ENCODE data around the gene ZFYVE21.
"Not testable (repeated sequence)": the region's sequence is repeated elsewhere in the genome, so short reads cannot be mapped to it uniquely, and the experiment has no call there.

The ZFYVE21 gene

DNA sequence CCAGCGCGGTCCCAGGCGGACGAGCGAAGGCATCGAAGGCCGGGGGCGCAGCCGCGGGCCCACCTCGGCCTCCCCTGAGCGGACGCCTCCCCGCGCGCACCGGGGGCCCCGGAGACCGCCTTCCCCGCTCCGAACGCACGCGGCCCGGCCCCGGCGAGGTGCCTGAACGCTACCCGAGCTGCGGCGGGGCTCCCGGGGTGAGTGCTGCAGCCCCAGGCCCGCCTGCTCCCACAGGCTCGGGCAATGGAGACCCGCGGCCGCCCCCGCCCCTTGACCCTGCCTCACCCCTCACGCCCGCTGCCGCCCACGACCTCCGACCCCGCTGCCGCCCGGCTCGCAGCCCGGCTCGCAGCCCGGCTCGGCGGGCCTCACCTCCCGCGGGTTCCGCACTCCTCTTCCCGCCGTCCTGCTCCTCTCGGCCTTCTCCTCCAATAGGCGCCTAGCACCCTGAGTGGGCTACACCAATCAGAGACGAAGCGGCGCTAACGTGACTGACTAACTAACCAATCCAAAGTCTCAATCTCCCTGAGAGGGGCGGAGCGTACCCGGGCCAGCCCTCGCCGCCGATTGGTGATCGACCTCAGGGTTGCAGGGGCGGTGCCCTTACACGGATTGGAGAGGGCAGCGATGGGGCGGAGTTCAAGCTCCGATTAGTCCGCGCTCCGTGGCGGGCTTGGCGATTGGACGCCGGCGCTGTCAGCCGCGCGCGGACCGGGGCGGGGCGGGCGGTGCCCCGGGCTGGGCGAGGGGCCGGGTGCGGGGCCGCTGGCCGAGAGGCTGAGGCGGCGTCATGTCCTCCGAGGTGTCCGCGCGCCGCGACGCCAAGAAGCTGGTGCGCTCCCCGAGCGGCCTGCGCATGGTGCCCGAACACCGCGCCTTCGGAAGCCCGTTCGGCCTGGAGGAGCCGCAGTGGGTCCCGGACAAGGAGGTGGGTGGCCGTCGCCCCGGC is at the start of gene ZFYVE21, which contains the start of gene XRCC3:
TSS of gene ZFYVE21 (plus strand) at position 759 of the 949 bp plus-strand sequence. CDS start at position 791, 32 bp downstream.
TSS of gene XRCC3 (minus strand) at position 400 of the 949 bp plus-strand sequence. CDS start 4,364 bp downstream, outside the sequence.
- peak; percentile 99 for DNase-seq (ENCODE audit: low read depth)

DNA sequence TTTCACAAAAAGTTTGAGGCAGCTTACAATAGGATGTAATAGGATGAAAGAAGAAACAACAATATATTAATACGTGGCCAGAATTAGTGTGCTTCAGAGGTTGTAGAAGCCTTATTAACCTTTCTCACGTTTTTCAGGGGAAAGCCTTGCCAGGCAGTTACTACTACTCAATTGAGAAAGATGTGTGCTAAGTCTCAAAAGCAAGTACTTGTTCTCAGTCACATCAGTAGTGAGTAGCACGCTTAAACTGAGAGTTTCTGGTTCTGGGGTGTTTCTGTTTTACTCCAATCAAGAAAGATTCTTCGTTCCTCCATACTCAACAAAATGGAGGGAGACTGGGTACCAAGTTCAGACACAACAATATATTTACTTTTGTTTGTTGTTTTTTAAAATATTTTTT is 47.9 kb upstream of the ZFYVE21 start:
- no peak for DNase-seq (ENCODE audit: low read depth)

DNA sequence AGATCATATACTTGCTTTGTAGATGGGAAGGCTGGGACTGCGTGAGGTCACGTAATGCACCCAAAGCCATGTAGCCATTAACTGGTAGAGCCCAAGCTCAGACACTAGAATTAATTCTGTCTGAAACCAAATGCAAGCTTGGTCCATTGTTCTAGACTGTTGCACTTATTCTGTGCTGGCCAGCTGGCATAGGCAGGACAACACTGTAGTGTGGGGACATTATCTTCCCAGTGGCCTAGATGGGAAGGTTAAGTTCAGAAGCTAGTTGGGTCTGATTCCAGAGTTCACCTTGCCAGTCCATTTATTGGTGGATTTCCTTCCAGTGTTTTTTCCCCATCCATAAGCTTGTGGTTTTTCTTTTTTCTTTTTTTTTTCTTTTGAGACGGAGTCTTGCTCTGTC is 47.5 kb upstream of the ZFYVE21 start:
- DNase-seq (ENCODE audit: low read depth) = no peak

DNA sequence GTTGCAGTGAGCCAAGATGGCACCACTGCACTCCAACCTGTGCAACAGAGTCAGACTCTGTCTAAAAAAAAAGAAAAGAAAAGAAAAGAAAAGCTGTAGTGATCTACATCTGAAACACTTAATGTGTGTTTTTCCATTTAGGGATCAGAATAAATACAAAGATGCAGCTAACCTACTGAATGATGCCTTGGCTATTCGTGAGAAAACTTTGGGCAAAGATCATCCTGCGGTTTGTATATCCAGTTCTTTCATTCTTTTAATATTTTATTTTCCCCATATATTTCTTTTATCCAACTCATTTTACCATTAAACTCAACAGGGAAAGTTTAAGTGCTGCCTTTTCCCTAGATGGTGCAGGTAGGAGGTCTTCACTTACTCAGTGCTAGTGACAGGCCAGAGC is 46.2 kb upstream of the ZFYVE21 start:
- DNase-seq (ENCODE audit: low read depth) = no peak

DNA sequence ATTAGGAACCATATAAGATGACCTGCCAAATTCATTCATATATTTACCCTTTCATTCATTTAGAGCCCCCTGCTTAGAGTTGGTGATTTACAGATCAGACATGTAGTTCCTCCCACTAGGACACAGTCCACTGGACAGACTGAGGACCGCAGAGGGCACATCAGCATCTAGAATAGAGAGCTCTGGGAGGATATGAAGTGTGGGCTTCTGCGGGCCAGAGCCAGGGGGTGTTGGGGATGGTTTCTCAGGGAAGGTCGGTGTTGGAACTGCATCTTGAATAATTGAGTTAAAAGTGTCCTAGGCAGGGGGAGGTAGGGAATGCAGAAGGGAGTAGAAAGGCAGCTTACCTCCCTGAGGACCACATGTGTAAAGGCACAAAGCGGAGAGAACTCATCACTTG is 43.7 kb upstream of the ZFYVE21 start:
- no peak for DNase-seq (ENCODE audit: low read depth)

DNA sequence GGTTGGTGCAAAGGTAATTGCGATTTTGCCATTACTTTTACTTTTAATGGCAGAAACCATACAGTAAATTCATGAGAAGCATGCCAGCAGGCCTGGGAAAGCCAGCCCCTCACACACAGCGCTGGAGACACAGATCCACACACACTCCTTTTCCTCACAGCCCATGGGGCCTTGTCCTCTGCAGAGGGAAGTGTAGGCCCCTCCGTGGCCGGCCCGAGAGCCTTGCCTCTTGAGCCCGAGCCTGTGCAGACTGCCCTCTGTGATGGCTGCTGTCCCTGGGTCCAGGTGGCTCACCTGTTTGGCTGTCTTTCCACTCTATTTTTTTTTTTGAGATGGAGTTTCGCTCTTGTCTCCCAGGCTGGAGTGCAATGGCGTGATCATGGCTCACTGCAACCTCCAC is 39.7 kb upstream of the ZFYVE21 start:
- DNase-seq (ENCODE audit: low read depth) = no peak

DNA sequence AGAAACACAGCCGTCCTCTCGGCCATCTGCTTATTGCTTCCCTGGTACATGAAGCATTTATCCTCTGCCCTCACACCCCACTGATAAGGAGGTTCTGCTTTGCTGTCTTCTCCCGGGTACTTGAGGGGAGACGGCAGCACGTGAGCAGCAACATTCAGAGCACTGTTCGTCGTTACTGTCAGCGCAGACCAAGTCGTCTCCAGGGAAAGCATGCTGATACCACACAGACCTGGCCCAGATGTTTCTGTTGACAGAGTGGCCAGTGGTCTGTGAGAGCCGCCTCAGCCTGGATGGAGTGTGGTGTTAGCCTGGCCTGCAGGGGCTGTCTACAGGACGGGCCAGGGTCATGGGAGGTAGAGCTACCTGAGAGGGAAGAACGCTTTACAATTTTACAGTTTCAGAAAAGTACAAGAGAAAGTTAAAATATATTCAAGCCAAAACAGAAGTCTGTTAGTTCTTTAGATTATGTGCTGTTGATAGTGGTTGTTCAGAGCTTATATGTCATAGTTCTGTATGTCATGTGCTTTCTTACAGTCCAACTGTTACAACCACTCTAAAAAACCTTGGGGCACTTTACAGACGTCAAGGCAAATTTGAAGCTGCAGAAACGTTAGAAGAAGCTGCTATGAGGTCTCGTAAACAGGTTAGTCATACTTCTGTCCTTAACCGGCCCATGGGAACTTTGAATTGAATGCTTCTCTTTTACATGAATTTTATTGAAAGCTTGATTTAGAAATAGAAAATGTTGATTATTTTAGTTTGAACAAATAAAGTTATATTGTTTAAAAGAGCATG is 38.5 kb upstream of the ZFYVE21 start:
- no peak for DNase-seq (ENCODE audit: low read depth)

DNA sequence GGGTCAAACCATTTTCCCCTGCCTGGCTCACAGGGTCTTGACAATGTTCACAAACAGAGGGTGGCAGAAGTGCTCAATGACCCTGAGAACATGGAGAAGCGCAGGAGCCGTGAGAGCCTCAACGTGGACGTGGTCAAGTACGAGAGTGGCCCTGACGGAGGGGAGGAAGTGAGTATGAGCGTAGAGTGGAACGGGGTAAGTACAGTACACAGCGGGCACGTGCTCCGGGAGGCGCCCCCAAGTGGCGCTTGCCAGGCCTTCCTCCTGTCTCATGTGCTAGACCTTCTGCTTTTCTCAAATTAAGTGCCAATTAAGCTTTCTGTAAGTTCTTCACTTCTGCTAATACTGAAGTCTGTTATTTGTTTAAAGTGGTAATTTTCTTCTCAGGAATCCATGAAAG is 36.3 kb upstream of the ZFYVE21 start:
- peak; percentile 22 for DNase-seq (ENCODE audit: low read depth)

DNA sequence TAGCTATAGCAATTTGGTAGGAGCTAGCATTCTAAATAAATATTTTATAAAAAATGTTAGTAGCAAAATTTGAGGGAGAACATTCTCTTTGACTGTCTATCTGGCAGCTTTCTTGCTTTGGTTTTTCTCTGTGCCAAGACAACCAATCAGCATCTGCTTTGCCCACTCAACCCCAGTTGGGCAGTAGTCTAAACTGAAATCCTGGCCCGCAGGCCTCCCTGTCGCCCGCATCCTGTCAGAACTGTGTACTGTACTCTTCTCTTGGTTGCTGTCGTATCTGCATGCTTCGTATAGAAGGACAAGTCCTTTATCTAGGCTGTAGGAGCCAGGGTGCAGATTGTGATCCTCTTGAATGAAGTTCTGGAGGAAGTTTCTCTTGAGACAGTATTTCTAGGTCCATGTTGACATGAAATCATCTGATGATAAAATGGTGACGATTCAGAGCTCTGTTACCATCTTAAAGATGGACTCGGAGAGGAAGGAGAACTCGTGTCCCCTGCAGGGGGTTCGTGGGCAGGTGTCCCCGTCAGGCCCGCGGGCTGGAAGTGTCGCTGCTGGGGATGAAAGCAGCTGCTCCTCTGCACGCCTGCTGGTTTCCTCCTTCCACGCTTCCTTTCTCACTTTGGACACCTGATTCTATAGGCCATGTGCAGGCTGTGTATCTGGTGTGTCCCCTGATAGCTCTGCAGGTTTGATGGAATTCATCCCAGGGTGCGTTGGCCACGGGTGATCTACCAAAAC is 34.9 kb upstream of the ZFYVE21 start:
- no peak for DNase-seq (ENCODE audit: low read depth)

DNA sequence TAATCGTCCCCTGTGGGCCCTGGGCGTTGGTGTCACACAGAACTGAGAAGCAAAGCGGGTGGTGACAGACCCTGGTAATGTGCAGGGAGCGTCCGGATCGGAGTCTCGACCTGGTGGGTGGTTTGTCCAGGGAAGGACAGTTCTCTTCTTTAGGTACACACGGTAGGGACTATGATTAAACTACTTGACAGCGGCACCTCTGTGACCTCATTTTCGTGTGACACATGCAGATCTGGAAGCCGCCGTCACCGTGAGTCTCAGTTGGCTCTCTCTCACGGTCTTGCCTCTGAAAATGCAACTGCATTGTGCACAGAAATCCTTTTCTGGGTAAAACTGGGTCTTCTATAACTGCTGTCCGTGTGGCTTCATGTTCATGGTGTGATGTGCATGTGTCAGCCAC is 32.5 kb upstream of the ZFYVE21 start:
- no peak for DNase-seq (ENCODE audit: low read depth)

DNA sequence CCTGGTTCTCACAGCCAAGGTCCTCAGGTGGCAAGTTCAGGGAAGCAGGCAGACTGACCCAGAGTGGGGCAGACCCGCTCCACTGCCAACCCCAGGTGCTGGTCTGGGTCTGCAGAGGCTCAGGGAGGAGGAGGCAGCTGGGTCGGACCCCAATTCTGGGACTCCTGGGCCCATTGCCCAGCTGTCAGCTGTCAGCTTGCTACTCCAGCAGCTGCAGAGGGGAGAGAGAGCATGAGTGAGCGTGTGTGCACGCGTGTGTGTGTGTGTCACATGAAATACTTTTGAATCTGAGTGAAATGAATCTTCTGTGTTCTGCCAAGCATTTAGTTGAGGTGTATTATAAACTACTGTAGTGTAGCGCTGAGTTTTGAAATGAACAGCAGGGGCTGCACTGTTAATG is 31.1 kb upstream of the ZFYVE21 start:
- no peak for DNase-seq (ENCODE audit: low read depth)

DNA sequence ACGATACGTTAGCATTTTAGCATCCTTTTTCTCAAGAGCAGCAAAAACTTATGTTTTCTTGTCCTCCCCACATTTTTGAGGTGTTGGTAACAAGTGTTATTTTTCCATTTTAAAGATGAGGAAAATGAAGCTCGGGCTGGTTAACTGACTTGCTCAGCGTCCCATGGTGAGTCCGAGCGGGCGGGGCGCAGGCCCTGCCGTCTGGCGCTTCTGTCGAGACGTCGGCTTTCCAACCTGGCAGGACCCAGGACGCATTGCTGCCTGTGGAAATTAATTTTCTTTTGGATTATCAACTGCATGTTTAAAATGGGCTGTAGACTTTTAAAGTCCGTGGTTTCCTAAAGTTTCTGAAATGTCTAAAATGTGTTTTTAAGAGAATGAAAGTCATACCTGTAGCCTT is 30.7 kb upstream of the ZFYVE21 start:
- DNase-seq (ENCODE audit: low read depth) = no peak

DNA sequence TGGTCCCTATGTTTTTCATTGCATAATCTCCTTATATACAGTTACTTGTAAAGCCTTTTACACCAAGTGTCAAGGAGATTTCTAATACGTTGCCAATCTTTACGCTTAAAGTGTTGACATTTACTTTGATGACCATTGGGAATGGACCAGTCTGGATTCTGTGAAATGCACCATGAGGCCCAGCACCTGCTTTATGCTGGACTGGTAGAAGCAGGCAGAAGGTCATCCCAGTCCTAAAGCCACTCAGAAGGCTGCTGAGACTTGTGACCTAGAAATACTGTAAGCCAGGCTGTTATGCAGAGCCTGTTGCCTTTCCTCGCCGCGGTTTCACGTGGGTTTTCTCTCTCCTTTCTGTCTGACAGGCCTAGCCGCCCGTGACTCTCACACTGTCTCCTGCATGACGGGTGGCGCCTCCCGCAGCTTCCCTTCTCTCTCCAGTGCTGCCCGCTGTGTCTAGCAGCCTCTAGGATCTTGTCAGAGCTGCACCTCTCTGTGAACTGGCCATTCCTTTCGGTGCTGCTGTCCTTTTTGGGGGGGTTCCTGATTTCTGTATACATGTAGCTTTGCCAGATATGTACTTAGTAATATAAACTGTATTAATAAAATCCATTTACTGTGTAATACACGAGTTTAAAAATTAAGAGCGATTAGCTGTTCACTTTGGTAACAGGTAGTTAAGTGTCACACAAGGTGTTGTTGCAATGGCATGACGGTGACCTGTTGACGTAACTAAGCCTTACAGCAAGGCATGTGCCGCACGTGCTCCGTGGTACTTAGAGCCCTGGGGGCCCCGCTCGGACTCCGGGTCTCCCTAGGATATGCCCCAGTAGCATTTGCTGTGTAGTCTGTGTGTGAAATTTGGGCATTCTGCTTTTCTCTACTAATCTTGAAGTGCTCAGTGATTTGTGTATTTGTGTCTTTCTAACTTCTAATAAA is 30.1 kb upstream of the ZFYVE21 start:
- DNase-seq (ENCODE audit: low read depth) = no peak

DNA sequence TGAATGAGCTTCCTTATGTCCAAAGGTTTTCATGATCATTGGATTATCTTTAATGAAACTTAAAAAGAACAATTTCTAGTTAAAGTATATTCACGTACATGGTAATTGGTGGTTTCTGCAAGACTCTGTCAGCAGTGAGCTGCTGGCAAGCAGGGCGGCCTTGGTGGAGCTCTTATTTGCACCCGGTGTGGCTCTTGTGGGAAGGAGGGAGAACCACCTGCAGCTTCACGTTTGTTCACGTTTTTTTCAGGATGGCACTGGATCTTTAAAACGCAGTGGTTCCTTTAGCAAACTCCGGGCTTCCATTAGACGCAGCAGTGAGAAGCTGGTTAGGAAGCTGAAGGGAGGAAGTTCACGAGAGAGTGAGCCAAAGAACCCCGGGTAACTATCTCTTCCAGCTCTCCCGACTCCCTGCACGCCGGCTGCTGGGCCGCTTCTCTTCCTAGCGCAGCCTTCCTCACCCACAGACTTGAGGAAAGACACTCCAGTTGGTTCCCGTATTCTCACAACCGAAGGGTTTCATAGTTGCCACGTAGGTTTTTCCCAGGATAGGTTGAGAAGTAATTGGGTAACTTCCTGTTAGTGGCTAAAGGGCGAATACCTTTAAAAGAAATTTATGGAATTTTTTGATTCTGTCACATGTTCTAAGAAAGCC is 28.7 kb upstream of the ZFYVE21 start:
- DNase-seq (ENCODE audit: low read depth) = no peak

DNA sequence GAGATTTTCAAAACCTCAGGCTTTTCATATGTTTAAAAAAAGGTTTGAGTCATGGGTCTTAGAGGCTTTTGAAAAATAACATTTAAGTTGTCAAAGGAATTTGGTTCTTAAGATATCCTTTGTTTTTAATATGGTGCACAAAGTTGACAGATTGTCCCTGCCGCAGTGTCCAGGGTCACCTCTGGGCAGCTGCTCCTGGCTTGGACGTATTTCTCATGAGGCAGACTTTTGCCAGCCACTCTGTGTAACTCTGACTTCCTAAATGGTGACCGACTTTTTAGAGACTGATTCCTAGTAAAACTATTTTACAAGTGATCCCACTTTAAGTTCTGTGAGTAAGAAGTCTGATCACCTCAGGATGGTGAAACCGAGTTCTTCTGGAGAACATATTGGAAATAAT is 27.9 kb upstream of the ZFYVE21 start:
- DNase-seq (ENCODE audit: low read depth) = no peak

DNA sequence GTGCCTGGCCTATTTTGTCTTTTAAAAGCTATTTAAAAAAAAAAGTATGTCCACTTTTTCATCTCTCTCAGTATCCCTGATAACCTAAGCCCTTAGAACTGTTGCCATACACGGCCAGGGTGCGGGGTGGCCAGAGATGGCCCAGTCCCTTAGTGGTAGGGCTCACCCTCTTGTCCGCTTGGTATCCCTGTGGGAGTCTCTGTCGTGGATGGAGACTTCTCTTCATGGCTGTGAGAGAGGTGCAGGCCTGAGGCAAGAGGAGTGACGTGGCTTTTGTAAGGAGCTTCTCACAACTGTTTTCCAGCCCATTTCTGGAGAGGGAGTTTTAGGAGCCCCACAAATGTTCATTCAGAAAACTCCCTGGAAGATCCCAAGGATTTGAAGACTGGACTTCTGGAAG is 27.2 kb upstream of the ZFYVE21 start:
- DNase-seq (ENCODE audit: low read depth) = no peak

DNA sequence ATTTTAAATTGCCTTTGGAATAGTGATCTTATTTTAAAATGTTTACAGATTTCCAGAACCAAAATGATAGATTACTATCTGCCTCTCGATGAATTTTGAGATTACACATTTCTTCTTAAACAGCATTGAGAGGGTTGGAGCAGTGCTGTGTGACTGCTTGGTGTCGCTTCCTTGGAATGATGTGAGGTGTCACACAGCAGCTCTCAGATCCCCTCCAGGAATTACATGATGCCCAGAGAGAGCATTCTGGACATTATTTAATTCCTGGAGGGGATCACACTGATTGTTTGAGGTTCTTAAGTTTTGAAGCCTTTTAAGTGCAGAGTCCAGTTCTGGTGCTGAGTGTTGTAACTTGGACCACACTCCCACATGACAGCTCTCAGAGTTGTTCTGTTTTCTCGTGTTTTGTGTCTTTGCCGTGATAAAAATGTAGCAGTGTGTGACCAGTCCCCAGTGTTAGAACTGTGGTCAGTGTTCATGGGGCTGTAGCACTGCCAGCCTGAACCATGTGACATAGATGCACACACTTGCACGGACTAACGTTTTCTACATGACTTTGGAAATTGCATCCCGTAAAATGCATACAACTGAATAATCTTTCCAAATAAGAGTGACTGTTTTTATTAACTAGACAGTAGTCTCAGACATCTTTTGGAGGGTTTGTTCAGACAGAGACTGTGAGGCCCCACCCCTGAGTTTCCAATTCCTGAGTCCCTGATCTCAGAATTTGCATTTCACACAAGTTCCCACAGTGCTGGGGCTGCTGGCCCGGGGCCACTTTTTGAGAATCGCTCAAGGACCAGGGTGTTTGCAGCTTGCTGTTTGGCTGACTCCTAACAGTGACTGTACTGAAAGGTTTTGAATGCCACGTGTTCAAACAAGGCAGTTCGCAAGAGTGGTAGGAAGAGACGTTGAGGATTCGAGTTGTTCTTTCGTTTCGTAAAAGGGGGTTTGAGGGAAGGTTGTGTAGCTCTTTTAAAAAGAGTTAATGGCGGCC is 26.4 kb upstream of the ZFYVE21 start:
- DNase-seq (ENCODE audit: low read depth) = no peak

DNA sequence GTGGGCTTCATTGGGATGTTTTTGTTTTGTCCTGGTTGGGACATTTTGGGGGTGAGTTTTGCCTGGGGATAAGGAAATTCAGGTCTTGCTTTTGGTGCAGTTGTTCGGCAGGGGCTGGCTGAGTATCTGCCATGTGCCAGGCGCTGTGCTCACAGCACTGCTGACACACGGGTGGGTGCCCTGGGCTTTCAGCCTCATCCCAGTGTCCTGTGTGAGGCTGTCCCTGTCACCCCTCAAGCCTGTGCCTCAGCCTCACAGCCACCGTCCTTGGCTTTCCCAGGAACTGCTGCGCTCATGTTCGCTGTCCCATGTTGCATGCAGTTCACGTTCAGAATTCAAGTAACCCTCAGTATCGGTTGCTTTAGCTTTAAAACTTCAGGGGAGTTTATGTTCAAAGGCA is 25.3 kb upstream of the ZFYVE21 start:
- DNase-seq (ENCODE audit: low read depth) = no peak

DNA sequence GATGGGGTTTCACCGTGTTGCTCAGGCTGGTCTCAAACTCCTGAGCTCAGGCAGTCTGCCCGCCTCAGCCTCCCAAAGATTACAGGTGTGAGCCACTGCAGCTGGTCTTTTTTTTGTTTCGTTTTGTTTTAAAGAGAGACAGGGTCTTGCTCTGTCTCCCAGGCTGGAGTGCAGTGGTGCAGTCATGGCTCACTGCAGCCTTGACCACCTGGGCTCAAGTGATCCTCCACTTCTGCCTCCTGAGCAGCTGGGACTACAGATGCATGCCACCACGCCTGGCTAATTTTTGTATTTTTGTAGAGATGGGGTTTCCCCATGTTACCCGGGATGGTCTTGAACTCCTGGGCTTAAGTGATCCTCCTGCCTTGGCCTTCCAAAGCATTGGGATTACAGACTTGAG is 24.0 kb upstream of the ZFYVE21 start:
- not testable (repeated sequence) for DNase-seq (ENCODE audit: low read depth)
